GM12891 (cell line): ENCODE measurements around the gene CYSRT1.

ENCODE experiments used
- POLR2A ChIP-seq: IDR thresholded peaks from 2 replicates; pipeline ENCODE4 v1.6.1; 2011; ENCODE audit warnings: low read depth, low read length, control low read depth
- POLR2AphosphoS5 ChIP-seq: IDR thresholded peaks from 2 replicates; pipeline ENCODE4 v1.6.1; 2011; ENCODE audit warnings: low read depth, low read length, control low read depth
- SPI1 ChIP-seq: IDR thresholded peaks from 2 replicates; pipeline ENCODE4 v1.6.1; 2011; ENCODE audit warnings: low read depth, low read length, control low read depth

DNA sequence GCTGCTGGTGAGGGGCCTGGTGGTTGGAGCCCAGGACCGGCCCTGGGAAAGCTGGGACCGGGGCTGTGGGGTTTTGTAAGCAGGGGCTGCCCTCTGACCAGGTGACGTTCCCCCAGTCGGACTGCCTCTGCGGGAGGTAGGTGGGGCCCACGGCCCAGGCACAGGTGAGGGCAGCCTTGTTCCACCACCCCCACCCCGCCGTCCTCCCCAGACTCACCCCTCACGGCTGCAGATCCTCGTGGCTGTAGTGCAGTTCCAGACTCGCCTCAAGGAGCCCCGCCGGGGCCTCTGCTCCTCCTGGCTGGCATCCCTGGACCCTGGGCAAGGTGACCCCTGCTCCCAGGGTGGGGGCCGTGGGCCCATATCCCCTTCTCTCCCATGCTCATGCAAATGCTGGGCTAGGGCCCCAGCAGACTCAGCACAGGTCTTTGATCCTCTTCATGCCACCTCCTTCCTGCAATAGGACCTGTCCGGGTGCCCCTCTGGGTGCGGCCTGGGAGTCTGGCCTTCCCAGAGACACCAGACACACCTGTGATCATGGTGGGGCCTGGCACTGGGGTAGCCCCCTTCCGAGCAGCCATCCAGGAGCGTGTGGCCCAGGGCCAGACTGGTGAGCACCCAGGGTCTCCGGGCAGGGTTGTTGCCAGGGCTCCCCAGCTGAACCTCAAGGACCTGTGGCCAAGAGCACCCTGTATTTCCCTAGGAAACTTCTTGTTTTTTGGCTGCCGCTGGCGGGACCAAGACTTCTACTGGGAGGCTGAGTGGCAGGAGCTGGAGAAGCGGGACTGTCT lies 9.6 kb upstream of the CYSRT1 start:
- TF ChIP-seq POLR2AphosphoS5: no peak
- no peak for TF ChIP-seq POLR2A
- no peak for TF ChIP-seq SPI1
